IMR-90 (cell line): ENCODE results near the gene PLXDC1. TPM values are rescaled to one million over a fixed set of nuclear protein-coding genes. Genes with fewer than 3 reads are reported as not detected.

Experiments used
- ATAC-seq: fragments of 200-7000 bp; cut with Tn5 transposase; 2 replicates; pipeline ENCODE4 v1.9.1; 2020; ENCODE audit warnings: low read depth, mild to moderate bottlenecking, moderate library complexity
- BruUV-seq: library from RNA; stranded (reverse); fragments of 400-500 nt; replicated peaks from 2 replicates; lab custom pipeline; 2021; lab: Mats Ljungman, UMichigan
- CTCF ChIA-PET: fragments of 300-600 bp; formaldehyde crosslinking; extraction: SDS; loops from one replicate; lab custom pipeline; 2021; ENCODE audit warnings: antibody characterized with exemption; lab: Yijun Ruan, JAX
- POLR2A ChIA-PET: fragments of 300-600 bp; sonication (Branson Sonifier 250); formaldehyde crosslinking; loops from one replicate; lab custom pipeline; 2022; ENCODE audit warnings: antibody characterized with exemption; ENCODE audit not compliant: unreplicated experiment; lab: Charles Lee
- DNase-seq: peaks from one replicate; pipeline ENCODE4 v3.0.0; 2013
- H2AFZ ChIP-seq: replicated peaks from 2 replicates; pipeline ENCODE3; 2013; ENCODE audit warnings: low read length, mild to moderate bottlenecking; ENCODE audit not compliant: poor library complexity
- H2AK5ac ChIP-seq: 2 replicates; pipeline ENCODE4 v1.6.1; 2013; ENCODE audit warnings: low read depth, low read length, inconsistent platforms
- H2AK9ac ChIP-seq: replicated peaks from 2 replicates; pipeline ENCODE3; 2013; ENCODE audit warnings: mild to moderate bottlenecking, low read depth, low read length, moderate library complexity; ENCODE audit not compliant: poor library complexity
- H2BK120ac ChIP-seq: 2 replicates; pipeline ENCODE4 v1.6.1; 2013; ENCODE audit warnings: low read depth, low read length, inconsistent platforms
- H2BK15ac ChIP-seq: 3 replicates; pipeline ENCODE4 v1.6.1; 2013; ENCODE audit warnings: low read depth, low read length, inconsistent platforms
- H2BK20ac ChIP-seq: 2 replicates; pipeline ENCODE4 v1.6.1; 2013; ENCODE audit warnings: low read depth, mild to moderate bottlenecking, inconsistent platforms, low read length, moderate library complexity
- H2BK5ac ChIP-seq: 2 replicates; pipeline ENCODE4 v1.6.1; 2013; ENCODE audit warnings: mild to moderate bottlenecking, low read depth, low read length, inconsistent platforms; ENCODE audit not compliant: poor library complexity, severe bottlenecking
- H3K14ac ChIP-seq: replicated peaks from 2 replicates; pipeline ENCODE4 v1.6.1; 2013; ENCODE audit warnings: low read depth, low read length, inconsistent platforms
- H3K18ac ChIP-seq: 2 replicates; pipeline ENCODE4 v1.6.1; 2013; ENCODE audit warnings: low read depth, low read length, control low read depth
- H3K23ac ChIP-seq: 2 replicates; pipeline ENCODE4 v1.6.1; 2013; ENCODE audit warnings: low read depth, low read length, inconsistent platforms
- H3K27ac ChIP-seq: 2 replicates; pipeline ENCODE4 v1.5.1; 2013; ENCODE audit warnings: mild to moderate bottlenecking, control low read depth, low read length; ENCODE audit not compliant: insufficient read depth
- H3K27me3 ChIP-seq: 2 replicates; pipeline ENCODE4 v1.6.1; 2013; ENCODE audit warnings: low read length; ENCODE audit not compliant: control insufficient read depth, insufficient read depth
- H3K36me3 ChIP-seq: 2 replicates; pipeline ENCODE4 v1.6.1; 2013; ENCODE audit warnings: low read length, mixed read lengths; ENCODE audit not compliant: control insufficient read depth, insufficient read depth
- H3K4ac ChIP-seq: 2 replicates; pipeline ENCODE4 v1.6.1; 2013; ENCODE audit warnings: low read depth, low read length, inconsistent platforms
- H3K4me1 ChIP-seq: 2 replicates; pipeline ENCODE4 v1.6.1; 2013; ENCODE audit warnings: low read length, mixed read lengths; ENCODE audit not compliant: control insufficient read depth, insufficient read depth
- H3K4me2 ChIP-seq: 2 replicates; pipeline ENCODE4 v1.6.1; 2013; ENCODE audit warnings: low read depth, mild to moderate bottlenecking, control low read depth, low read length, moderate library complexity
- H3K4me3 ChIP-seq: 2 replicates; pipeline ENCODE4 v1.5.1; 2013; ENCODE audit warnings: low read depth, mild to moderate bottlenecking, control low read depth, low read length, moderate library complexity; ENCODE audit not compliant: insufficient read depth
- H3K56ac ChIP-seq: 2 replicates; pipeline ENCODE4 v1.6.1; 2013; ENCODE audit warnings: low read length, inconsistent platforms; ENCODE audit not compliant: insufficient read depth; ENCODE audit errors: extremely low read depth
- H3K79me1 ChIP-seq, 2 experiments: 2 replicates each; pipeline ENCODE4 v1.6.1; 2013; ENCODE audit warnings: low read length in 2 of 2, inconsistent platforms in 1 of 2, low read depth in 1 of 2
- H3K9ac ChIP-seq: 2 replicates; pipeline ENCODE4 v1.6.1; 2013; ENCODE audit warnings: low read depth, low read length, control low read depth
- H3K9me1 ChIP-seq: 2 replicates; pipeline ENCODE4 v1.6.1; 2013; ENCODE audit warnings: low read length, inconsistent platforms; ENCODE audit not compliant: insufficient read depth
- H3K9me3 ChIP-seq: 2 replicates; pipeline ENCODE4 v1.6.1; 2013; ENCODE audit warnings: low read length; ENCODE audit not compliant: control insufficient read depth, insufficient read depth
- H4K20me1 ChIP-seq: 2 replicates; pipeline ENCODE4 v1.6.1; 2013; ENCODE audit warnings: low read length, inconsistent platforms; ENCODE audit not compliant: insufficient read depth
- H4K5ac ChIP-seq: 2 replicates; pipeline ENCODE4 v1.6.1; 2013; ENCODE audit warnings: mild to moderate bottlenecking, low read depth, low read length, control low read depth
- H4K8ac ChIP-seq, 2 experiments: 2 replicates each; pipeline ENCODE4 v1.6.1; 2013; ENCODE audit warnings: low read depth in 2 of 2, low read length in 2 of 2, control low read depth in 1 of 2, inconsistent platforms in 1 of 2
- H4K91ac ChIP-seq: 2 replicates; pipeline ENCODE4 v1.6.1; 2013; ENCODE audit warnings: low read depth, low read length, inconsistent platforms; ENCODE audit not compliant: insufficient read depth
- CTCF ChIP-seq: conservative IDR thresholded peaks from 2 replicates; pipeline ENCODE4 v1.5.1; 2012; ENCODE audit warnings: mild to moderate bottlenecking, low read depth, low read length, improper control_type of control experiment
- USF2 ChIP-seq: fragments of 150-350 bp; IDR thresholded peaks from 2 replicates; pipeline ENCODE4 v1.6.1; 2017; ENCODE audit warnings: mild to moderate bottlenecking, antibody characterized with exemption, low read length, low read depth
- WGBS, 2 experiments: methylation state at CpG; one replicate each; pipeline versions ENCODE4 v1.1.5 to v1.1.7; 2013; ENCODE audit warnings: missing lambda C conversion rate in 2 of 2; ENCODE audit not compliant: insufficient read length in 1 of 2; ENCODE audit errors: extremely low coverage in 2 of 2; 5-methylcytosine and 5-hydroxymethylcytosine counted together
- dilution Hi-C: fragments of 300-500 bp; cut with HindIII; formaldehyde crosslinking; loops from one replicate; pipeline ENCODE4 v1.14.3; 2018; ENCODE audit warnings: low sequenced_read_pairs; ENCODE audit not compliant: unreplicated experiment
- in situ Hi-C: fragments of 300-500 bp; cut with MboI; formaldehyde crosslinking; loops from 3 replicates; pipeline ENCODE4 v1.14.3; 2019; ENCODE audit warnings: low sequenced_read_pairs, inconsistent platforms, mixed read lengths
- intact Hi-C: fragments of 100-400 bp; cut with micrococcal nuclease; formaldehyde crosslinking; loops from 2 replicates; pipeline ENCODE4 v1.10.0; 2022
- polyA plus RNA-seq, 3 experiments: library from polyadenylated mRNA; depleted of rRNA; stranded (reverse); fragments of >200 nt; gene quantifications; 2 replicates each; pipeline ENCODE4 v1.2.3, GENCODE V29; 2012; ENCODE audit warnings: low replicate concordance in 1 of 3
- total RNA-seq: library from RNA; depleted of rRNA; stranded (reverse); fragments of >200 nt; gene quantifications from 2 replicates; pipeline ENCODE4 v1.2.3, GENCODE V29; 2012

The PLXDC1 gene
- total and polyA plus RNA-seq, 2 of the 4 experiments (the other 2 are of a cell fraction): under 0.01 to 0.50 TPM

- no peak overlapping the region for H2BK5ac ChIP-seq
- ChIA-PET CTCF (no interaction called here), POLR2A (no interaction called here)
- no peaks in the 10 kb centered on the region for H3K36me3 ChIP-seq
- no peak overlapping the region for H3K4me3 ChIP-seq
- H3K4ac ChIP-seq: no peak overlapping the region
- DNase-seq (no peak), ATAC-seq (no peak)
- no peaks in the 10 kb centered on the region for H4K20me1 ChIP-seq
- H3K9me1 ChIP-seq: peaks cover 16% of the 10 kb centered on the region
- no peak overlapping the region for H2BK120ac ChIP-seq
- no peak overlapping the region for H3K56ac ChIP-seq
- no peak overlapping the region for H4K8ac ChIP-seq
- TF ChIP-seq CTCF (no peak), USF2 (peak; percentile 11; the same call in 1 of the 2 replicates)
- H3K79me1 ChIP-seq: no peaks in the 10 kb centered on the region
- no peak overlapping the region for H3K23ac ChIP-seq
- dilution Hi-C loops (no loop called here), intact Hi-C loops (no loop called here), in situ Hi-C loops (no loop called here)
- no peak overlapping the region for H2BK15ac ChIP-seq
- no peak overlapping the region for H2AFZ ChIP-seq
- no peak overlapping the region for H3K9ac ChIP-seq
- H4K91ac ChIP-seq: no peak overlapping the region
- H3K18ac ChIP-seq: no peak overlapping the region
- BruUV-seq: no TSS peak
- no peak overlapping the region for H3K14ac ChIP-seq
- WGBS, 2 experiments: no CpG with 5 or more reads among the region's 5 CpGs
- H2AK5ac ChIP-seq: no peak overlapping the region
- no peak overlapping the region for H2BK20ac ChIP-seq
- no peak overlapping the region for H3K27ac ChIP-seq
- peaks cover 10% of the 10 kb centered on the region for H3K27me3 ChIP-seq
- no peak overlapping the region for H3K4me2 ChIP-seq
- H3K9me3 ChIP-seq: peaks cover 3% of the 10 kb centered on the region; the same call in 1 of the 2 replicates
- peaks cover 7% of the 10 kb centered on the region for H3K4me1 ChIP-seq
- no peak overlapping the region for H2AK9ac ChIP-seq
- no peak overlapping the region for H4K5ac ChIP-seq
These were observed 32.6 kb downstream of the PLXDC1 start for GRCh38 chr17:39118674-39119419.
